Thoracic aorta endothelial cell (primary cell): ENCODE data around the gene RSKR. TPM values are rescaled to one million over a fixed set of nuclear protein-coding genes. Genes with fewer than 3 reads are reported as not detected.

Source experiments
- total RNA-seq: library from RNA; depleted of rRNA; stranded (reverse); fragments of >200 nt; gene quantifications from 2 replicates; pipeline ENCODE4 v1.2.3, GENCODE V29; 2012

Gene RSKR, protein sequence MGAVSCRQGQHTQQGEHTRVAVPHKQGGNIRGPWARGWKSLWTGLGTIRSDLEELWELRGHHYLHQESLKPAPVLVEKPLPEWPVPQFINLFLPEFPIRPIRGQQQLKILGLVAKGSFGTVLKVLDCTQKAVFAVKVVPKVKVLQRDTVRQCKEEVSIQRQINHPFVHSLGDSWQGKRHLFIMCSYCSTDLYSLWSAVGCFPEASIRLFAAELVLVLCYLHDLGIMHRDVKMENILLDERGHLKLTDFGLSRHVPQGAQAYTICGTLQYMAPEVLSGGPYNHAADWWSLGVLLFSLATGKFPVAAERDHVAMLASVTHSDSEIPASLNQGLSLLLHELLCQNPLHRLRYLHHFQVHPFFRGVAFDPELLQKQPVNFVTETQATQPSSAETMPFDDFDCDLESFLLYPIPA
- 12.6 and 12.7 TPM in 2 replicates for total RNA-seq

GRCh38 chr17:28613931-28614381, at the start of gene RSKR:
Gene RSKR (minus strand): TSS chr17:28614185. CDS start chr17:28614161, 24 bp downstream.

GRCh38 chr17:28661635-28662526, 47.9 kb upstream of the RSKR start, which contains the start of the genes SDF2 and SUPT6H:
Gene SDF2 (minus strand): TSS chr17:28661906. CDS start chr17:28661876, 30 bp downstream.
Gene SUPT6H (plus strand): TSS chr17:28662205. CDS start chr17:28673402, 11,197 bp downstream.

GRCh38 chr17:28644787-28645575, 31.0 kb upstream of the RSKR start, which contains the start of gene BLTP2:
Gene BLTP2 (minus strand): TSS chr17:28645158. CDS start chr17:28645056, 102 bp downstream.

DNA sequence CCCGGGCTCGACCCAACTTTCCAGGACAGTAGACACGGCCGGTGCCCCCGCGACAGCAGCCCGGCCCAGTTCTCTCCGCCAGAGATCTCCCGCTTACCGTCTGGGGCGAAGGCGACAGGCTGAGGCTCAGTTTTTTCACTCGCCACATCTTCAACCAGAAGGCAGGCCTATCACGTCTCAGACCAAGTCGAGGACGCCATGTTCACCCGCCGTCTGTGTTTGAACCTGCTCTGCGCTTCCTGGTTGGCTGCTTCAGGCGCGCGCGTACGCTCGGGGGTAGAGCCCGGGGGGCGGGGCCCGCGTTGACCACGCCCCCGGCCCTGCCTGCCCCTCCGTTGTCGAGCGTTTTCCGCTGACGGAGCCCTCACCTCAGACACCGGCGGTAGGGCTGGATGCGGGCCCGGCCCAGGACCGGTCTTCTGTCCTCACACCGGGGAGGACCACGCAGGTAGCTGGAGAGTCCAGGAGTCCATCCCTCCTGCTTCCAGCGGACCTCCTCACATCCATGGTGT, 15.1 kb downstream of the RSKR start, which contains the start of gene SPAG5:
SPAG5 (minus strand) TSS at position 227 of the 512 bp plus-strand sequence; CDS start at position 148, 79 bp downstream.

GRCh38 chr17:28576758-28577465, 37.1 kb downstream of the RSKR start, which contains the start of gene ALDOC:
Gene ALDOC (minus strand): TSS chr17:28576895. CDS start chr17:28575532, 1,363 bp downstream.

DNA sequence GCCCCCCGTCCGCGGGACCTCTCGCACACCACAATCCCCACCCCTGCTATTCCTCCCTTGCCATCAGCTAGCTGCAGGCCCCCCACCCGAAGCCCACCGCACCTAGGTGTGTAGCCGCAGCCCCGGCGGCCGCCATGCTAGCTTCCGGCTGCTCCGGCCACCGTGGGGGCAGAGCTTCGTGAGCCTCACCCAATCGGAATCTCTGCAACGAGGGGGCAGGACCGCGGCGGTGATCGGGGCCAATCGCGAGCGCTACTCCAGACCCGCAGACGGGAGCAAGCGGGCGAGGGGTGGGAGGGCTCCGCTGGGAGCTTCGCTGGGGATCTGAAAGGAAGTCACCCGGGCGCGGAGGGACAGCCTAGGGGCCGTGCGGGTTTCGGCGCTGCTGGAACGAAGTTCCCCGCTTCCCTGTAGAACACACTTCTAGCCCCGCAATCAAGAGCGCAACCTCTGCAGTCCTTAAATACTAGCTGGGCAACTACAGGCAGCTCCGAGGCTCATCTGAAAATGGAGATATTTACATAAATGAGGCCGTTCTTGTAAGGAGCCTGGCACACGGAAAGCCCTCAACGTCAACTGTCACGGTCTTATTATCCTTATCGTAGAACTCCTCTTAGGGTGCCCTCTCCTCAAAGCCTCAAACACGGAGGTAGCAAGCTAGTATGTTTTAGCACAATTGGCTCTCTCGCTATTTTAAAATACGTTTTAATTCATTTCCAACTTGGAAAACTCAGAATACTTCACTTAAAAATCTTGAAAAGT, 42.4 kb downstream of the RSKR start, which contains the start of gene PIGS:
PIGS (minus strand) TSS at position 164 of the 762 bp plus-strand sequence; CDS start at position 136, 28 bp downstream.

Other genes with a start within 250 kb of the RSKR start
- gene SEBOX, start 249.0 kb downstream of the RSKR start, total RNA-seq: not detected in 2 replicates
- 0.07 and 0.13 TPM in 2 replicates for gene VTN, start 243.9 kb downstream of the RSKR start, total RNA-seq
- gene SARM1, start 242.5 kb downstream of the RSKR start, total RNA-seq: 4.4 and 5.8 TPM in 2 replicates
- gene SLC46A1, start 208.0 kb downstream of the RSKR start, total RNA-seq: 3.6 and 6.5 TPM in 2 replicates
- gene SLC13A2, start 140.5 kb downstream of the RSKR start, total RNA-seq: not detected in 2 replicates
- not detected in 2 replicates for gene FOXN1, start 107.8 kb downstream of the RSKR start, total RNA-seq
- 14.1 and 19.3 TPM in 2 replicates for gene UNC119, start 61.6 kb downstream of the RSKR start, total RNA-seq
- gene PIGS, start 42.7 kb downstream of the RSKR start, total RNA-seq: 43.0 and 62.8 TPM in 2 replicates
- gene ALDOC, start 37.3 kb downstream of the RSKR start, total RNA-seq: 17.7 and 23.4 TPM in 2 replicates
- 45.1 and 65.0 TPM in 2 replicates for gene SPAG5, start 15.2 kb downstream of the RSKR start, total RNA-seq
- 213 TPM in 2 replicates for gene BLTP2, start 31.0 kb upstream of the RSKR start, total RNA-seq
- gene SDF2, start 47.7 kb upstream of the RSKR start, total RNA-seq: 31.2 and 36.7 TPM in 2 replicates
- 55.9 and 65.0 TPM in 2 replicates for gene SUPT6H, start 48.0 kb upstream of the RSKR start, total RNA-seq
- 1.1 and 1.3 TPM in 2 replicates for gene PROCA1, start 97.7 kb upstream of the RSKR start, total RNA-seq
- gene RAB34, start 103.7 kb upstream of the RSKR start, total RNA-seq: 24.9 and 96.6 TPM in 2 replicates
- gene RPL23A, start 105.8 kb upstream of the RSKR start, total RNA-seq: 554 and 645 TPM in 2 replicates
- gene TLCD1, start 112.0 kb upstream of the RSKR start, total RNA-seq: 0.93 and 1.0 TPM in 2 replicates
- gene NEK8, start 114.6 kb upstream of the RSKR start, total RNA-seq: 1.1 and 1.5 TPM in 2 replicates
- 24.6 and 27.9 TPM in 2 replicates for gene TRAF4, start 129.8 kb upstream of the RSKR start, total RNA-seq
- gene FAM222B, start 228.6 kb upstream of the RSKR start, total RNA-seq: 10.5 and 16.9 TPM in 2 replicates
- 49.6 and 66.8 TPM in 2 replicates for gene ERAL1, start 240.8 kb upstream of the RSKR start, total RNA-seq